Stimulated activated CD4-positive, alpha-beta T cell treated with anti-CD3 and anti-CD28 coated beads, Interleukin-1b, Interleukin-23, amount 100 ng/mL, for 48 hours (primary cell): ENCODE results near the gene CFAP221.
A peak's percentile ranks its signal among the peaks of the same experiment; 100 is the strongest.
"Not testable (repeated sequence)": the region's sequence is repeated elsewhere in the genome, so short reads cannot be mapped to it uniquely, and the experiment has no call there.

Experiments
- DNase-seq: peaks from one replicate; pipeline ENCODE4 v3.0.0-alpha.2; 2020

CFAP221 gene

GRCh38 chr2:119591523-119591922 is 47.3 kb downstream of the CFAP221 start:
- no peak for DNase-seq

GRCh38 chr2:119592436-119592835 is 48.2 kb downstream of the CFAP221 start:
- no peak for DNase-seq

GRCh38 chr2:119596638-119597037 is 52.4 kb downstream of the CFAP221 start:
- no peak for DNase-seq

GRCh38 chr2:119598596-119599263 is 54.5 kb downstream of the CFAP221 start:
- no peak for DNase-seq

- DNase-seq = no peak
Measured at GRCh38 chr2:119599384-119599783, 55.1 kb downstream of the CFAP221 start.

GRCh38 chr2:119605096-119605495 is 60.8 kb downstream of the CFAP221 start:
- no peak for DNase-seq

GRCh38 chr2:119606674-119607073 is 62.4 kb downstream of the CFAP221 start:
- DNase-seq = no peak

GRCh38 chr2:119608553-119608952 is 64.3 kb downstream of the CFAP221 start:
- no peak for DNase-seq

GRCh38 chr2:119609337-119609736 is 65.1 kb downstream of the CFAP221 start:
- DNase-seq = no peak

- not testable (repeated sequence) for DNase-seq
Measured at GRCh38 chr2:119614140-119614539, 69.9 kb downstream of the CFAP221 start.

- DNase-seq = no peak
Measured at GRCh38 chr2:119616421-119616820, 72.2 kb downstream of the CFAP221 start.

GRCh38 chr2:119617455-119617854 is 73.2 kb downstream of the CFAP221 start:
- no peak for DNase-seq

GRCh38 chr2:119618725-119619124 is 74.5 kb downstream of the CFAP221 start:
- not testable (repeated sequence) for DNase-seq

GRCh38 chr2:119625226-119625625 is 81.0 kb downstream of the CFAP221 start:
- DNase-seq = no peak

- no peak for DNase-seq
Measured at GRCh38 chr2:119629323-119629825, 85.1 kb downstream of the CFAP221 start.

GRCh38 chr2:119630121-119630520 is 85.9 kb downstream of the CFAP221 start:
- no peak for DNase-seq

GRCh38 chr2:119637371-119637770 is 93.1 kb downstream of the CFAP221 start:
- no peak for DNase-seq

GRCh38 chr2:119638246-119638645 is 94.0 kb downstream of the CFAP221 start:
- no peak for DNase-seq

GRCh38 chr2:119638685-119639554 is 94.7 kb downstream of the CFAP221 start:
- DNase-seq = no peak

- DNase-seq = peak; percentile 77
Measured at GRCh38 chr2:119641562-119642258, 97.5 kb downstream of the CFAP221 start.

GRCh38 chr2:119644186-119644585 is 99.9 kb downstream of the CFAP221 start:
- DNase-seq = no peak

GRCh38 chr2:119645173-119645855 is 101.1 kb downstream of the CFAP221 start:
- DNase-seq = no peak

- no peak for DNase-seq
Measured at GRCh38 chr2:119646149-119646548, 101.9 kb downstream of the CFAP221 start.
